T1000 (cell line): Measurements from ENCODE around the gene C19orf53.

ENCODE experiments used
- DNase-seq: peaks from one replicate; lab custom pipeline; 2025; ENCODE audit warnings: mixed read lengths; lab: John Stamatoyannopoulos, UW

C19orf53 gene

GRCh38 chr19:13796301-13797057 is 22.2 kb downstream of the C19orf53 start:
- DNase-seq: peak; percentile 77

GRCh38 chr19:13797058-13797440 is 22.8 kb downstream of the C19orf53 start:
- DNase-seq: no peak

GRCh38 chr19:13797870-13798269 is 23.6 kb downstream of the C19orf53 start:
- DNase-seq: peak; percentile 18

- no peak for DNase-seq
Observed at GRCh38 chr19:13799669-13800068, 25.4 kb downstream of the C19orf53 start.

- DNase-seq: no peak
Observed at GRCh38 chr19:13803038-13803437, 28.8 kb downstream of the C19orf53 start.

- DNase-seq: no peak
Observed at GRCh38 chr19:13804830-13805683, 30.8 kb downstream of the C19orf53 start.

GRCh38 chr19:13806728-13807127 is 32.5 kb downstream of the C19orf53 start:
- no peak for DNase-seq

GRCh38 chr19:13807421-13808021 is 33.3 kb downstream of the C19orf53 start:
- DNase-seq: no peak

GRCh38 chr19:13808856-13809255 is 34.6 kb downstream of the C19orf53 start:
- DNase-seq: no peak

- DNase-seq: no peak
Observed at GRCh38 chr19:13812544-13812943, 38.3 kb downstream of the C19orf53 start.

GRCh38 chr19:13813147-13813546 is 38.9 kb downstream of the C19orf53 start:
- no peak for DNase-seq

- no peak for DNase-seq
Observed at GRCh38 chr19:13814550-13814949, 40.3 kb downstream of the C19orf53 start.

- no peak for DNase-seq
Observed at GRCh38 chr19:13817018-13817614, 42.9 kb downstream of the C19orf53 start.

GRCh38 chr19:13817615-13818371 is 43.5 kb downstream of the C19orf53 start:
- no peak for DNase-seq

- no peak for DNase-seq
Observed at GRCh38 chr19:13819238-13819637, 45.0 kb downstream of the C19orf53 start.

GRCh38 chr19:13821292-13821691 is 47.0 kb downstream of the C19orf53 start:
- DNase-seq: no peak

- no peak for DNase-seq
Observed at GRCh38 chr19:13823256-13823655, 49.0 kb downstream of the C19orf53 start.

- DNase-seq: no peak
Observed at GRCh38 chr19:13823901-13824300, 49.6 kb downstream of the C19orf53 start.

GRCh38 chr19:13824703-13825102 is 50.4 kb downstream of the C19orf53 start:
- DNase-seq: no peak

- no peak for DNase-seq
Observed at GRCh38 chr19:13825489-13826441, 51.5 kb downstream of the C19orf53 start.
